ENCODE results near the gene BAIAP2. TPM values are rescaled to one million over a fixed set of nuclear protein-coding genes. Genes with fewer than 3 reads are reported as not detected.

Gene BAIAP2
- total RNA-seq, 1 donor from 2014 or later, result 48.9 TPM

- Mint-ChIP-seq H3K4me1 (peaks cover 11% of the 10 kb centered on the region), H3K27ac (no peak within 1 kb of the TSS), H3K4me3 (peak within 1 kb of the TSS; percentile 66), H3K9me3 (no peaks in the 10 kb centered on the region), H3K27me3 (ENCODE audit: low read depth) (no peaks in the 10 kb centered on the region), H3K36me3 (no peaks in the 10 kb centered on the region)
- no peak for TF ChIP-seq CTCF (IDR thresholded peaks at IDR 0.05; ENCODE audit: unreplicated experiment)
- DNase-seq (ENCODE audit: low spot score in 2 of 2, unreplicated experiment in 2 of 2), result peak in 1 of 2 experiments; percentile 25
Measured at GRCh38 chr17:81166033-81166492, 131.1 kb downstream of the BAIAP2 start, which contains the start of gene AATK. Gene AATK, minus strand, starts transcription at chr17:81166221. Its CDS starts 229 bp downstream, at chr17:81165992.

Small RNA genes within 50 kb of the gene (microRNA-seq; reads per million reads assigned to microRNA genes)
- gene MIR1250 (6.2 reads per million, percentile 24 among the genes with 10 or more reads in this experiment), gene MIR3065 (not detected), gene MIR338 (not detected), gene MIR657 (not detected)

Other genes with a start within 250 kb of the BAIAP2 start
- gene CHMP6, start 43.3 kb upstream of the BAIAP2 start, total RNA-seq, result 23.1 to 26.9 TPM (median 26.5 TPM) in 3 replicates
- 0.22 to 0.62 TPM (median 0.47 TPM) in 3 replicates for gene PVALEF, start 130.4 kb downstream of the BAIAP2 start, total RNA-seq
- 14.8 to 17.3 TPM (median 15.2 TPM) in 3 replicates for gene AATK, start 131.1 kb downstream of the BAIAP2 start, total RNA-seq
- gene CEP131, start 187.8 kb downstream of the BAIAP2 start, total RNA-seq, result 26.3 to 27.6 TPM (median 27.3 TPM) in 3 replicates
- gene TEPSIN, start 203.9 kb downstream of the BAIAP2 start, total RNA-seq, result 44.6 to 49.2 TPM (median 45.0 TPM) in 3 replicates
- 46.8 to 47.6 TPM (median 47.3 TPM) in 3 replicates for gene NDUFAF8, start 204.2 kb downstream of the BAIAP2 start, total RNA-seq